GM18517 (cell line): Measurements from ENCODE around the gene TBC1D10B.
"Not testable (repeated sequence)": the region's sequence is repeated elsewhere in the genome, so short reads cannot be mapped to it uniquely, and the experiment has no call there.

ENCODE experiments used
- ATAC-seq: cut with Tn5 transposase; IDR thresholded peaks from one replicate; pipeline ENCODE4 v1.9.1; 2021; ENCODE audit warnings: mild to moderate bottlenecking, moderate library complexity; ENCODE audit not compliant: unreplicated experiment

The TBC1D10B gene

DNA sequence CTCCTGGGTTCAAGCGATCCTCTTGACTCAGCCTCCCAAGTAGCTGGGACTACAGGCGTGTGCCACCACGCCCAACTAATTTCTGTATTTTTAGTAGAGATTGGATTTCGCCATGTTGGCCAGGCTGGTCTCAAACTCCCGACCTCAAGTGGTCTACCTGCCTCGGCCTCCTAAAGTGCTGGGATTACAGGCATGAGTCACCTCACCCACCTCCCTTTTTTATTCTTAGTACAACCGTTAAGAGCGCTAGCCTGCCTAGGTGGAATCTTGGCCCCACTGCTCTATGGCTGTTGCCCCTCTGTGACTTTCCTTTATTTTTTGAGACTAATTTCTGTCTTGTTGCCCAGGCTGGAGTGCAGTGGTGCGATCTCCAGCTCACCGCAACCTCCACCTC, 32.3 kb downstream of the TBC1D10B start:
- not testable (repeated sequence) for ATAC-seq

DNA sequence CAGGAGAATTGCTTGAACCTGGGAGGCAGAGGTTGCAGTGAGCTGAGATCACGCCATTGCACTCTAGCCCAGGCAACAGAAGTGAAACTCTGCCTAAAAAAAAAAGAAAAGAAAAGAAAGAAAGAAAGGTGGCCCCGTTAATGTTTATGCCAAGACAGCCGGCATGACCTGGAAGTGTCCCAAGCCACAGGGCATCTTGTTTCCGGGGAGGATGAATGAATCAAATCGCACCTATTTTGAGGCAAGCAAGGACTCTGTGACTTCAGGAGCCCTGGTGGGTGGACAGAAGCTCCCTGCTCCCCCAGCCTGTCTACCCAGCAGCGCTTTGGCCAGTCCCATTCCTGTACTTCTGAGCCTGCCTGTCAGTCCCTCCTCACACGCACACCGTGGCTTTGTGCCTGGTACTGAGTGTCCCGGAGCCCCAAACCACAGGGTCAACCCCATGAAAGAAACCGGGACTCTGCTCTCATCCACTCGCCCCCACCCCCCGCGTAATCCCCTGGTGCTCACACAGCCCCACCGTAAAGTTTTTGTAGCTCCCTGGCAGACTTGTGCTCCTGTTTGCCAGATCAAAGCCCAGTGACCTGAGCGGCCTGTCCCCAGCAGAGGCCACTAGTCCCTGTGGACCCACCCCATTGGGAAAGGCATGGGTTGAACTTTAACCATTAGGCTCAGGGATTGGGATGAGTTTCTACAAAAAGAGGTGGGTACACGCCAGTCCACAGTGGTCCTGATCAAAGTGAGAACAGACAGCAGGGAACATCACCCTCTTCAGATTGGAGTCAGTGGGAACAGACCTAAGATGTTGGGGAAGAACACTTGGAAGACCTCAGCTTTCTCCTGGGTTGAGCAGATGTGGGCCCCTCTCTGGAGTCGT, 34.5 kb downstream of the TBC1D10B start:
- ATAC-seq: peak; percentile 9

DNA sequence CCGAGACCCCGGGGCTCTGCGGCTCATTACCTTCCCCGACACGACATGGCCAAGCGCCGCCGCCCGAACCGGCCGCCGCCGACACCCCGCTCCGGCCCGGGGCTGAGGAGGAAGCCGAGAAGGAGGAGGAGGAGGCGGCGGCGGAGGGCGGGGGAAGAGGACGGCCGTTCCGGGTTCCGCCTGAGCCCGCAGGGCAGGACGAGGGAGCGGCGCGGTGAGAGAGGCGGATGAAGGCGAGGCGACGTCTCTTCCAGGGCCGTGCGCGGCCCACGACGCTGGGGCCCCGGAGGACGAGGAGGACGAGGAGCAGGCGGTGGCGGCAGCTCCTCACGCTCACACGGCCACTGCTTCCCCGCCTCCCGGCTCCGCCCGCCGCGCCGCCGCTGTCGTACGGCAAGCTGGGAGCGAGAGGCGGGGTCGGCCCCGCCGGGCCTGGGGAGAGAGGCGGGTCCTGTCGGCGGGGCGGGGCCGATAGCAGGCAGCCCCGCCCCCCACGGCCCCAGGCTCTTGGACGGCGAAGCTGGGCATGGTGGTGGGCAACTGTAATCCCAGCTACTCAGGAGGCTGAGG, 35.2 kb downstream of the TBC1D10B start:
- peak; percentile 62 for ATAC-seq

DNA sequence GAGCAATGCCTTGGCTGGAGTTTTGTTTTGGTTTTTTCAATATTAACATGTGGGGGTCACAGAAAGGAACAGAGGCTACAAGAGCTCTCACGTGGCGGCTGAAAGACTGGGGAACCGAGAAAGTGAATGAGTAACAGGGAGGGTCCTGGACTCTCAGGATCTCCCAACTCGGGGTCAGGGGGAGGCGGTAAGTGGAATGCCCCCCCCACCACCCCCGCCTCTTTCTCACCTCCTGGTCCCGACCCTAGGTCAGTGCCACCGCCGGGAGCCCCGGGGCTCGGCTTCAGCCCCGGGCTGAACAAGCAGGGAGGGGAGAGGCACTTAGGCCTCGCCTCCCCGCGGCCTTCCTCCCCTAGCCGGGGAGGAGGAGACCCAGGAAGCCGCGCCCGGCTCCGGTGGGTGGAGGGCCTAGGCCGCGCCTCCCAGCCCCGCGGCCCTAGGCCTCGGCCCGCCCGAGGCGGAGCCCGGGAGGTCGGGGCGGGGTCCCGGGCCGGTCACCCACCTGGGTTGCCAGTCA, 35.8 kb downstream of the TBC1D10B start:
- ATAC-seq: peak; percentile 79

DNA sequence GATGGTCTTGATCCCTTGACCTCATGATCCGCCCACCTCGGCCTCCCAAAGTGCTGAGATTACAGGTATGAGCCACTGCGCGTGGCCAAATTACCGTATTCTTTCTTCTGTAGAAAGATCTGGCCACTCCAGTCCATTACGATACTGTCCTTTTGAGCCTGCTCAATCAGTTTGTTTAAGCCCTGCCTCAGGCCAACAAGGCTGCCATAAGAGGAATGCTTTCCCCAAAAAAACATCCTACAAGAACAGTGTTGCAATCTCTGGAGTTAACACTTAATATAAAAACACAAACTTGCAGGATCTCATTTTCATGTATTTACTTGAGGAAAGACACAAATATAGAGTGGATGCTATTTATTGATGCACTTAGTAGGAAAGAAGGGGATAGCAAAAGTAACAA, 46.1 kb downstream of the TBC1D10B start:
- not testable (repeated sequence) for ATAC-seq

DNA sequence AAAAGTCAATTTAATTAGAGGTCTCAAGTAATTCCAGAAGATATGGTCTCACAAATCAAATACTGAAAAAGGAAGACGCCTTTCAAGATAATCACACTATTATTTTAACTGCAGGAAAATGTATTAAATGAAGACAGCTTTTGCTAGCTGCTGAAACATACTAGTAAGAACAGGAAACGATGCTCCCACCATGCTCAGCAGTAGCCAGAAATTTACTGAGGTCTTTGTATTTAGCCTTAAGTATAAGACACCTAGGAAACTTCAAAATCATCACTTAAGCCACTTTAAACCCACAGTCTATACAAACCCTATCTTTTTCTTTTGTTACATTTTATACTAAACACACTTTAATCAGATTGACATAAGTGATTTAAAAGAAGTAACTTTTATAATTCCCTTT, 51.6 kb downstream of the TBC1D10B start:
- not testable (repeated sequence) for ATAC-seq

DNA sequence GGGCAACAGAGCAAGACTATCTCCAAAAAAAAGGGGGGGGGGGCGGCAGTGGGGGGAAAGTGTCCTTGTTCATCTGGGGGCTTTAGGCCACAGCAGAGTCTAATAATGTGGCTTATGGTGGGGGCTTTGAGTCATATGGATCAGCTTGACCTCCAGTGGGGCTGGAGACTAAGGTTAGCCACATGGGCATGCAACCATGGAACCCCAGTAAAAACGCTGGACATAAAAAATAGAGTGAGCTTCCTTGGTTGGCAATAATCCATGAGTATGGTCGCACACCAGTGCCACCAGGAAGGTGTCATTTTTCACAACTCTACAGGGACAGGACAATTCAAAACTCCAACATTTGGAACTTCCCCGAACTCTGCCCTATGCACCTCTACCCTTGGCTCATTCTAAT, 59.4 kb downstream of the TBC1D10B start:
- not testable (repeated sequence) for ATAC-seq

DNA sequence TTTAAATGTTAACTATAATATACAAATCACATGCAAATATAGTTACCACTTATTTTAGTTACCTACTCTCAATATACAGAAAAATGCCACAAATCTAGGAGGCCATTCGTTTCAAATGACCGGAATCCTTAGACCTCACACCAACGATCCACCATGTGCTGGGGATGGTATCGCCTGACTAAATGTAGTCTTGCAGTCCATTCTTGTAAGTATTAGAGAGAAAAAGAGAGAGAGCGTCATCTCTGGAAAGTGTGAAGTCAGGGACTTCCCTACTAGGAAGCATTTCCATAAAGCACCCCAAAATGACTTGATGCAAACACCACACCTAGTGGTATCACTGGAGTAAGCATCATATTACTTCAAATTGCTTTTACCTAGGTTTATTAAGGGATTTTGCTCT, 61.0 kb downstream of the TBC1D10B start:
- ATAC-seq: not testable (repeated sequence)
